Stimulated activated CD8-positive, alpha-beta memory T cell treated with anti-CD3 and anti-CD28 coated beads, Interleukin-2, amount 100 ng/mL, for 48 hours (primary cell): ENCODE measurements around the gene MINDY3.
"Not testable (repeated sequence)": the region's sequence is repeated elsewhere in the genome, so short reads cannot be mapped to it uniquely, and the experiment has no call there.

Experiments
- DNase-seq, 2 donors: peaks; one replicate each; pipeline ENCODE4 v3.0.0-alpha.2; 2020; ENCODE audit warnings: low read depth in 2 of 2

MINDY3 gene

GRCh38 chr10:15856328-15857015 lies 3.8 kb downstream of the MINDY3 start:
- no peak for DNase-seq

DNA sequence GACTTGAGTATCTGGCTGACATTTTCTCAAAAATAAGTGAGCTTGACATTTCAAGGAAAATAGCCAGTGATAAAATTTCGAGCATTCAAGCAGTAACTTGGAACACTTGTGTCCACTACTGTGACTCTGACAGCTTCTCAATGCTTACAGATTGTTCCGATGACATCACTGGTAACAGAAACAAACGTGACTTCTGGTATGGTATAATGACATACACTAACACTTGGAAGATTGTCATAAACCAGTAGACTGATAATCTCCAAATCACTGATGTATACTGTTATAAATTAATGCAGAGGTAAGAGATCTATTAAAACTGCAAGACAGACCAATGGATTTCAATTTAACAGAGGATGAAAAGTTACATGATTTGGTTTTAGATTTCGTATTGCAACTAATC lies 6.5 kb downstream of the MINDY3 start:
- no peak for DNase-seq

DNA sequence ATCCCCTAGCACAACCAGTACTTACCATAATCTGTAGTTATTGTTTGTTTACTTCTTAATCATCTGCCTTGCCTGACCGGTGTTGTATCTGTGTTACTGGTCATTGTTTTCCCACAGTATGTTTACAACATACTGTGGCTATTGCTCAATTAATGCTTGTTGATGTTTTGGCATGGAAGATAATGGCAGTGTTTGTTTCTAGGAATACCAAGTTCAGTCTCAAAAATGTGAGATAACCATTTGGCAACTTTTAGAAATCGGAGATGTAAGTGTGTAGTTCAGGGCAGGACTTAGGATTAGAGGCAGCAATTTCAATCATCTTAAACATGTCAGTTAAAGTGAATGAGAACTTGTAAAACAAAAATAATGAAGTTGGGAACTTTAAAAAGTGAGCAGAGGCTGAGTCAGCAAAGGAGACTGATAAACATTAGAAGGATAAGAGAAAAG lies 8.2 kb downstream of the MINDY3 start:
- DNase-seq: no peak

- DNase-seq: not testable (repeated sequence)
These were observed 9.8 kb downstream of the MINDY3 start for GRCh38 chr10:15850337-15850978.

GRCh38 chr10:15849316-15849715 lies 11.0 kb downstream of the MINDY3 start:
- DNase-seq: no peak

GRCh38 chr10:15847481-15847880 lies 12.8 kb downstream of the MINDY3 start:
- DNase-seq: no peak

DNA sequence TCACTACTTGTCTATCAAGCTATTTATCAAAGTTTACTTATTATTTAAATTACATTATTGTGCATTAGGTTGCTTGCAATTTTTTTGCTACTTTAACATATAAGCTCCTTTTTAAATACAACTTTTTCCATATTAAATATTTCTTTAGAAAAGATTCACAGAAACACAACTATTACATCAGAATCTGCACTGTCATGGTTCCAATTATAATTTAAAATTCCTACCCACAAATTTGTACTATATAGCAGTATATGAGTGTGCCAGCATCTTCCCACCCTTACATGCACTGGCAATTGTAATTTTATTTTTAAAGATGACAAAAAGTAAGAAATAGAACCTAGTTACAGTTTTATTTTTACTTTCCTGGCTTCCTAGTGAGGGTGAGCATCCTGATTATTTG lies 15.8 kb downstream of the MINDY3 start:
- DNase-seq: no peak

DNA sequence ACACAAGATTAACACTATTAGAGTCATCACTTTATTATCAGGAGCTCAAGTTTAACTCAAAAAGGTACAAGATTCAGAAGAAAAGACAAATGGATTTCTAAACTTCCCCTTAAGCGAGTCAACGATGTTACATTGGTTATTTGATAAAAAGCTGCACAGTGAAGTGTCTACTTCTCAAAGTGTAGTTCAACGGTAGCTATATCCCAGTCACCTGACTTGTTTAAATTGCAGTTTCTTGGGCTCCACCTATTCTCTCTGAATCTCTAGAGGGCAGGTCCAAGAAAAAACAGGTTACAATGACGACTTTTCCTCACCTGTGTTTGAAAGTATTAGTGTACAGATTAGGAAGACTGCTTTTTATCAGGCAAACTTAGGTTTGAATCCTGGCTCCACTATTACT lies 16.6 kb downstream of the MINDY3 start:
- DNase-seq: no peak

DNA sequence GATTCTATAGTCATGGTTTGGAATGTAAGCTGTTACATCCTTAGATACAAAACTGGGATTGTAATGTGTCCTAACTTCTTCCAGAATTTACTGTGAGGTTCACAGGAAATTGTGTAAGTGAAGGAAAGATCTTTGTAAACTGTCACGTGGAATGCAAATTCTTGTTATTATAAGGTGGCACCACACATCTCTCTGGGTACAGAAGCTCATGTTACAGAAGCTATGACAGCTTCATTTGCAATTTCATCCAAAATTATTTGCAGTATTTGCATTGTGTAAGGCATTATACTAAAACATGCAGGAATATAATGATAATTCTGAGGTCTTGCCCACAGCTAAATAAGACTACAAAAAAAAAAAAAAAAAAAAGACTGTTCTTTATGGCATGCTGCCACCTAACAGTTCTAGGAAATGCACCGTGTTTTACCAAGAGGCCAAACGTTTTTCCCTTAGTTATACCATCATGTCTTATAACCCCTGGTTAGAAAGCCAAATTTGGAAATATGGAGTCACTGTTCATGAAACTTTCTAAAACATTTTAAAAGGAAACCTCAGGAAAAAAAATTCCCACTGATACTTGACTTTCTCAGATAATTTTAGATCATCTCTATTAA lies 17.6 kb downstream of the MINDY3 start:
- no peak for DNase-seq

DNA sequence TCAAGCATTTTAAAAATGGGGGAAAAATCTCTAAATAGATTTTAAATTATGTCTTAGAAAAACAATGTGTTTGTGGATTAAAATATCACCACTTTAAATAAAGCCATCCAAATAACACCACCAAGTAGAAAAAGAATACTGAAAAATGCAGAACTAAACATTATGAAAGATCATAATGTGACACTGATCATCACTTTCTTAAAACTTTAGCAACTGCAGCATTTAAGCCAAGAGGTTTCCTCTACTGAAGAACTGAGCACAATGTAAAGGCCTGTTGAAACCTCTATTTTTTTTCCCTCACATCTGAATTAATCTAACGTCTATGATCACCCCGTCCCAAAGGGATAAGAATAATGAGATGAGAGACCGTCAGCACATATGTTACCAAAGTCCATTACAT lies 18.6 kb downstream of the MINDY3 start:
- no peak for DNase-seq

DNA sequence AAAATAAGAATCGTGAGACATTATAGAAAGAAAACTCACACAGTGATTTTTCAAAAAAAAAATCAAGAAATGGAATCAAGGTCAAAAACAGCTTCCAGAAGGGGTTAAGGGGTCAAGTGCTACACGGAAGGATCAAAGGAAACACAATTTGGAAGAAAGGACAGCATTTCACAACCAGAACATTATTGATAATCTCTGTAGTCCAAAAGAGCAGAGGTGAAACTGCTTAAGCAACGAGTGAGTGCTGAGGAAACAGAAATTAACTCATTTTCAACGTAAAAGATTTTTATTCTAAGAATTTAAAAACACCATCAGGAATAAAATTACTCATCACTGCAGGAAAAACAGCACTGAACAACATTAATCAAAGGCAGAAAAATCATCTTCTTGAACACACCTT lies 23.5 kb downstream of the MINDY3 start:
- no peak for DNase-seq

GRCh38 chr10:15829495-15829894 lies 30.8 kb downstream of the MINDY3 start:
- DNase-seq: no peak

DNA sequence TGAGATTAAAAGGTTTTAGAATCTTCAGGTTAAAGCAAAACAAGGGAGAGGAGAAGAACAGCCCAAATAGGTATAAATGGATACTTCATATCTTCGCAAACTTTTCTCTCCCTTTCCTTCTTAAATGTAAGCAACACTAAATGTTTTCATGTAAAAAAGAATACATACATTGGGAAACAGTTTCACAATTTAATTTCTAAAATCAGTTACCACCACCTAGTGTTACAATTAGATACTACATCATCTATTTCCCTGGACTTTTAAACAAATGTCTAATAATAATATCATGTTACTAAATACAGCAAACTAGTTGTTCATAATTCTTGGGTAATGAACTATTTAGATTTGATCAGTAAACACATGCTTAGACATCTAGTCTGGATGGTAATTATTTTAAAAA lies 35.8 kb downstream of the MINDY3 start:
- no peak for DNase-seq

GRCh38 chr10:15822131-15822530 lies 38.2 kb downstream of the MINDY3 start:
- no peak for DNase-seq

DNA sequence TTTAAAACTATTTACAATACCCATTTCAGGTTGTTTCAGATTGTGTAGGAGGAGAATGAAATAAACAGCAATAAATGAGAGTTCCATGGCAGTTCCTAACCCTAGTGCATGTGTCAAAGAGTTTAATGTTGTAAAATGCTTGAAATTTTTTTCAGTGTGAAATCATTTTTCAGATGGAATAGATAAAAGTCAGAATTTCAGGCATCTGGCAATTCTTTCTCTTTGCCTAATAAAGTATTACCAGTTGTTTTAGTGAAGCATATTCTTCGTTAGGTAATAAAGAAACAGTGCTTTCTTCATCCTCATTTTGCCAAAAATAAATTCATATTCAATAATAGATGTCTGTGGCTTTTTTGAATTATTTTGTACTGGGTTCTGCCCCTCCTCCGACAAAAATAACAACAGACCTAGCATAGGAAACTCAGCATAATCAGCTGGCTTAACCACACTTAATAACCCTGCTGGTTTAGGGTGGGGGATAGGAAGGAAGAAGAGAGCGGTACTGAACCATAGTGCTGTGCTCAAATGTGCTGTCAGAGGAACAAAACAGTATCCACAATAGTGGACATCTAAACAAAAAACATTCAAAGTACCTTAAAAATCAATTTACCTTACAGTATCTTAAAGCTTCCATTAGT lies 39.1 kb downstream of the MINDY3 start:
- DNase-seq: no peak

DNA sequence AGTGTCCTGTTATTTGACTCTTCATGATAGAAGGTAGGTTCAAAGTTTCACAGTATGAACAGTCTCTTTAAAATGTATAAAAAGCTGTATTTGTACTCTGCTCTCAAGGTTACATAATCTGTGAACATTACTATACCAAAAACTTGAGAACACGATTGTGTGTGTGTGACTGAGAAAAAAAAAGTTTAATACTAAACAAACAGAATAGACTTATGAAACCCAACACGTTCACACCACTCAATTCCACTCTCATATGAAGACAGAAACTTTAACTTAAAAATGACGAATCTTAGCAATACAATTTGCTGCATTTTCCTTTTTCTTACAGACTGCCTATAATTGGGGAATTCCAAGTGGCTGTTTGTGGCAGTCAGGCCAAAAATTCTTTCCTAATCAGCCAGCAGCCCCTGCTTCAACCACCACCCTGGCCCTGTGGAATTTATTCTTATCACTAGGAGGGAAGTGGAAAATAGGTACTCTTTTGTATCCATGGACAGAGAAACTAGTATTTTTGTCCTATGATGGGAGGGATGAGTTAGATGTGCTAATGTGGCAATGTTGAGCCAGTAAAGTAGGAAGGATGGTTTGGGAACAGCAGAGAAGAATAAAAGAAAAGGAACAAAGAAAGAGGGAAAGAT lies 42.8 kb downstream of the MINDY3 start:
- DNase-seq: no peak

- DNase-seq: no peak
These were observed 44.9 kb downstream of the MINDY3 start for GRCh38 chr10:15815242-15815885.

DNA sequence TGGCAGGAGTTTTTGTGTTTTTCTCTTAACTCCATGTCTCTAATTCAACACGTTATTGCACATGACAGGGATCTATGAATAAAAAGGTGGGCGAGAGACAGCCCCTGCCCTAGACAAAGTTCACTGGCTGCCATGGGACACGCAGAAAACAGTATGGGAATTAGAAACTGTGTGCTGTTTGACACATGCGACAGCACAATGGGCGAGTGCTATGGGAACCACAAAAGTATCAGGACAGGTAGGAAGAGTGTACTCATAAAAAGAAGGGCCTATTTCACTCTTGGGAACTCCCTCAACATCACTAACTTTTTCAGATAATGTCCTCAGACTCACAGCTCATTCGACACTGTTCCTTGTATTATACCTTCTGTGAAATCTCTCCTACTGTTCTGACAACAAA lies 45.7 kb downstream of the MINDY3 start:
- DNase-seq: no peak

DNA sequence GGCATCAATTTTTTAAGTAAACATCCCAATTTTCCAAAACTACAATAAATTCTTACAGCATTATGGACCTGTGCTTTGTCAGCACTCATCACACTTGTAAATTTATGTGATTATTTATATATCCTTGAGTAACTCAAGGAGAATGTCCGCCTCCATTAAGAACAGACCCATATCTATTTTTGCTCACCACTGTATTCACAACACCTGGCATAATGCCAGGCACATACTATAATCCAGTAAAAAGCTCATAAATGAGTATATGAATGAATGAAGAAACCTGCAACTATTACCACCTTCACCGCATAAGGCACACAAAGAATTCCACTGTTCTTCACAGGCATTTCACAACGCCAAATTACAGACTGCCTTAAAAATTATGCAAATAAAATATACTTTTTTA lies 46.9 kb downstream of the MINDY3 start:
- no peak for DNase-seq

DNA sequence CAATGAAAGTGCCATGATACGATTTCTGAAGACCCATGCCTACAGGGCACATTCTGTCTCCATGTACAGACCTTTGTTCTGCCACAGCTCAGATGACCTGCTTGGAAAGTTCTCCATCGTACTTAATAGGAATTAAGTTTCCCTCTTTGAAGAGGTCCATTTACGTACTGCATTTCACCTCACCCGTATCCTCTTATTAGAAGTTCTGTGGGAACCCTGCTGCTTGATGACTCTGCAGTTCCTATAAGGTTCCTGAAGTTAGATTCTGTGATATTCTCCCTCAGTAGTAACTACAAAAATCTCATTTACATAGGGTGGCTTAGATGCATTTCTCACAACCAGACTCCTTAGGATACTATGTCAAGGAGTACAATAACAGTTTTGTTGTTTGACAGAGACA lies 50.9 kb downstream of the MINDY3 start:
- no peak for DNase-seq

DNA sequence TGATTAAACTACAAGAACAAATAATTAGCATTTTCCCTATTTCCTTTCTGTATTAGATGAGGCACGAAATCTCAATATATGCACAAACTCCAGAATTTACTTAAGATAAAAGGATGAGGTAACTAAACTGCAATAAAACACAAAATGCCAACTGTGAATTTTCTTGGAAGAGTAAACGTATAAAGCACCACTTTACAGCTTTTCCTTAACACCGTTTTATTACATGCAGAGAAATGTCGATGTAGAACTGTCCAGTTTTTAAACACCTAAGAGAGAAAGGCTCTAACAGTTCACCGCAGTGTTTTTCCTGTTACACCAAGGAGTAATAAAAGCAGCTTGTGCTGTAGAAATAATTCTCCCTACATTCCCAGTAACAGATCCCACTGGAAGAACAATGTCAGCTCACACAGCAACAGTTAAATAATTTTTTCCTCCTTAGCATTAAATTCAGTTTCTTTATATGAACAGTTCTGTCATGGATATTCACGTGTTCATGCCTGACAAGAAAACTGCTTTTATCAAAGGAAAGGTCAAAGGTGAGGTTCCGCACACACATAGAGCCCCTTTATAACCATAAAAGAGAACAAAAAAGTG lies 52.0 kb downstream of the MINDY3 start:
- DNase-seq: no peak
